GM18498 (cell line): ENCODE data around the gene TMEM221.

Source experiments
- ATAC-seq: cut with Tn5 transposase; IDR thresholded peaks from one replicate; pipeline ENCODE4 v1.9.1; 2021; ENCODE audit warnings: mild to moderate bottlenecking, moderate library complexity; ENCODE audit not compliant: unreplicated experiment

TMEM221 gene

GRCh38 chr19:17447704-17448130, 751 bp downstream of the TMEM221 start:
- no peak for ATAC-seq

GRCh38 chr19:17445526-17446165, 2.8 kb downstream of the TMEM221 start:
- no peak for ATAC-seq

GRCh38 chr19:17441241-17442021, 7.0 kb downstream of the TMEM221 start:
- ATAC-seq = no peak

GRCh38 chr19:17436874-17437267, 11.6 kb downstream of the TMEM221 start:
- no peak for ATAC-seq

DNA sequence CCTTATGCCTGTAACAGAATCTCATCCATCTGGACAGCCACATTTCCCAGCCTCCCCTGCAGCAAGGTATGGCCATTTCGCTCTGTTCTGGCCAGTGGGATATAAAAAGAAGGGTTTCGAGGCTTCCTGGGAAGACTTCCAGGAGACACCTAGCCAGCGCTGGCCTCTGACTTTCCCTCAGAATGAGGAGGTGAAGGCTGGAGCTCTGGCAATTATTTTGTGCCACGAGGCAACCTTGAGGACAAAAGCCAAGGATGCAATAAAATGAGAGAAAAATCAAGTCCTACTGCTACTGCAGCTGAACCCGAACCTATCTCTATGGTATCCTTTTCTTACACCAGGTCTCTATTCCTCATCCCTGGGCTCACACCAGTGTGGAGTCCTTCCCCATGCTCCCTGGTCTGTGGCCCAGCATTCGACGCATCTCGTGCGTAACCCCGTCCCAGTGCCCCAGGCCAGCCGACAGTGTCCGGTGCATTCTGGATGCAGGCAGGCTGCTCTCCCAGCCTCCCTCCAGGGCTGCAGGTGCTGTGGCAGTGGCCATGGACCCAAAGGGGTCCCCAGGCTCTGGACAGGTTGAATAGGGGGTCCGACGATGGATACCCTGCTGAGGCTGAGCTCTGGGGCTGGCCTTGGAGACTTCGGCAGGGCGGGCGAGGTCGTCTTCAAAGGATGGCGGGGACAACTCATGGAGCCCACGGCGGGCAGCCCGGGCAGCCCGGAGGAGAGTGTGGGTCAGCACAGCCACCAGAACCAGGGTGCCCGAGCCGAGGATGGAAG, 12.2 kb downstream of the TMEM221 start:
- no peak for ATAC-seq

GRCh38 chr19:17435218-17435617, 13.2 kb downstream of the TMEM221 start:
- ATAC-seq = no peak

DNA sequence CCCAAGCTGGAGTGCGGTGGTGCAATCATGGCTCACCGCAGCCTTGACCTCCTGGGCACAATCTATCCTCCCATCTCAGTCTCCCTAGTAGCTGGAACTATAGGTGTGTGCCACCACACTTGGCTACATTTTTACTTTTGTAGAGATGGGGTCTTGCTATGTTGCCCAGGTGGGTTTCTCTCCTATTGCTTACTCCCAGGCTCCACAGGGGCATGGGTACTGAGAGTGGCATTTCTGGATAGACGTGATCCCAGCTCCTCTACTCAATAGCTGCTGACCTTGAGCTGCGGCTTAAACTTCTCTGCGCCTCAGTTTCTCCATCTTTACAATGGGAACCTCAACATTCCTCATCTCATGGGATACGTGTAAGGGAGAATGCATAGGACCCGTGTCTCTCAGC, 17.1 kb downstream of the TMEM221 start:
- ATAC-seq = no peak

GRCh38 chr19:17429641-17430113, 18.8 kb downstream of the TMEM221 start:
- ATAC-seq = no peak

DNA sequence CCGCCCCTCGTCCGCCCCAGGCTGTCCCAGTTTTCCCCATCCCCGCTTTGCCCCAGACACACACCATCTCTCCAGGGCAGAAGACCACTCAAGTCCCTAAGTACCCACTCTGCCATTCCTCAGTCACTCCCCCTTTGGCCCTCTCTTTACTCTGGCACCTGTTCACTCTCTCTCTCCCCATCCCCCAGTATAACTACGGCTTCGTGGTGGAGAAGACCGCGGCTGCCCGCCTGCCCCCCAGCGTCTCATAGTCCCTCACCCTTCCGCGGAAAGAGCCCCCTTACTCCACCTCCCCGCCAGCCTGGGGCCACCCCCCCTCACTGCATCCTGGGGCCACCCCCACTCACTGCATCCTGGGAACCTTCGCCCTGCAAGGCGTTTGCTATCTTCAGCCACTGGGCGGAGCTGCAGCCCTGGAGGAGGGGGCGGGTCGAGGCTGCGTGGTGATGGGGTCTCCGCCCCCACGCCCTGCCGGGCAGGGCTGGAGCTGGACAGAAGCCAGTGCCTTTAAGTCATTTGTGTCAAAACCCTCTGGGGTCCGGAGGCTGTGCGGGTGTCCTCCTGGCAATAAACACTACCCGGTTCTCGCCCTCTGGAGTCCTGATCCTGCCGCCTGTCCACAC, 23.6 kb downstream of the TMEM221 start:
- ATAC-seq = no peak

GRCh38 chr19:17423429-17424208, 24.8 kb downstream of the TMEM221 start:
- ATAC-seq = no peak

DNA sequence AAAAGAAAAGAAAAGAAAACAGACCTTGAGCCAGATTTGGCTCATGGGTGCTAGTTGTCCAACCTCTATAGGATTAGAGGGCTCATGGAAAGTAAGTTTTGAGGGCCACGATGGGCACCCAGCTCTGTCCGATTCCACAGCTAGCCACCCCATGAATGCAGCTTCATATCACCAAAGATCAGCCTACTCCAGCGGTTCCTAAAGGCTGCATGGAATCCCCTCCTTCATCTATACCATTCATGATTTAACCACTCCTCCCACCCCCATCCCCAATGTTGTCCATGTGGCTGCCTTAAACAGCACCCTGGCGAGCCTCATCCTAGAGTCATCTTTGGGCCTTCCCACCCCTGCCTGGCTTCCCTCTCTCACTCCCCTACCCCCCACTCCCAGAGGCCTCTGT, 26.5 kb downstream of the TMEM221 start:
- ATAC-seq = no peak

GRCh38 chr19:17420475-17420924, 28.0 kb downstream of the TMEM221 start:
- ATAC-seq = peak; percentile 21

DNA sequence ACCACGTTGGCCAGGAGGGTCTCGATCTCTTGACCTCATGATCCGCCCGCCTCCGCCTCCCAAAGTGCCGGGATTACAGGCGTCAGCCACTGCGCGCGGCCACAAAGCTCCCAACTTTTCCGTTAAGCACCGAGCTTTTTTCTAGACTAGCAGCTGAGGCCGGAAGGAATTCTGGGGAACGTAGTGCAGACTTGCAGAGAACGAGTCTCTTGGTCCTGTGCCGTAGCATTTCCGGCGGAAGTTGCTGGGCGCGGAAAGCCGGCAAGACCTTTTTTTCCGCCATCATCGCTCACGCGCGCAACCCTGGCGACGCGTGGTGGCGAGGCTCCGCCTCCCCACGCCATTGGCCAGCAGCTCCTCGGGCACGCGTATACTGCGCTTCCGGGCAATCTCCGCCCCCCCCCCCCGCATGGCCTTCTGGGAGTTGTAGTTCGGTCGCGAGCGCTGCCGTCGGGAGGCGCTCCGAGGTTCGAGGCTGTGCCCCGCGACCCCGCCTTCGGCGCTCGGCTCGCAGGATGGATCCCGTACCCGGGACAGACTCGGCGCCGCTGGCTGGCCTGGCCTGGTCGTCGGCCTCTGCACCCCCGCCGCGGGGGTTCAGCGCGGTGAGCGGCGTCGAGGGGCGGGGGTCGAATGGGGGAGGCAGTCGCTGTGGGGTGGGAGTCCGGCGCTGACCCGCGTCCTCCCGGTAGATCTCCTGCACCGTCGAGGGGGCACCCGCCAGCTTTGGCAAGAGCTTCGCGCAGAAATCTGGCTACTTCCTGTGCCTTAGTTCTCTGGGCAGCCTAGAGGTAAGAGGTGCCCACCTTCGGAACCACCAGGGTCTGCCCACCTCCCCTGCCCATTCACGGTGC, 28.6 kb downstream of the TMEM221 start, which contains the start of gene MVB12A:
Gene MVB12A (plus strand): TSS at position 427 of the 854 bp plus-strand sequence. CDS start 89 bp downstream, at position 516.
- ATAC-seq = peak; percentile 94

GRCh38 chr19:17419154-17419620, 29.3 kb downstream of the TMEM221 start:
- no peak for ATAC-seq

DNA sequence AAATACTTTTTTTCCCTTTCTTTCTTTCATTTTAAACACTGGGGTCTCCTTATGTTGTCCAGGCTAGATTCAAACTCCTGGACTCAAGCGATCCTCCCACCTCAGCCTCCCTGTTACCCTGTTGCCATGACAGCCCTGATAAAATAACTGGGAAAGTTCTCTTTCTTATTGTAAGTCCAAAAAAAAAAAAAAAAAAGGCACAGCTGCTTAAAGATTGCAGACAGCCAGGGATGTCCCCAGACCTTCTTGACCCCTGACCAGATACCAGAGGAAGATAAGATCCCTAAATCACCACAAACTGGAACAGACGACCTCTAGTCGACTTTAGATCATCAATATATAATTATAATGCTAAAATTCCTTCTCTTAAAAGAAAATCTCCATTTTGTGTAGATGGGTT, 29.8 kb downstream of the TMEM221 start:
- no peak for ATAC-seq

GRCh38 chr19:17415121-17415520, 33.3 kb downstream of the TMEM221 start:
- ATAC-seq = no peak

DNA sequence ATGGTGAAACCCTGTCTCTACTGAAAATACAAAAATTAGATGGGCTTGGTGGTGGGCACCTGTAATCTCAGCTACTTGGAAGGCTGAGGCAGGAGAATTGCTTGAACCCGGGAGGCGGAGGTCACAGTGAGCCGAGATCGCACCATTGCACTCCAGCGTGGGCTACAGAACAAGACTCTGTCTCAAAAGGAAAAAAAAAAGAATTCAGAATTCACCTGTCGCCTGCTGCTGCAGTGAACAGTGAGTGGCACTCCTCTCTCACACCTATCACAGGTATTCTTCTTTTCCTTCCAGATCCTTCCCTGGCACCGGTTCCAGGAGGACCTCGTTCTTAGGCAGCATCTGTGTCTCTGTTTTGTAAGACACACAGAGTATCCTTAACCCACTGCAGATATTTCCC, 34.4 kb downstream of the TMEM221 start:
- ATAC-seq = no peak

- ATAC-seq = no peak
These were observed 36.7 kb downstream of the TMEM221 start for GRCh38 chr19:17411801-17412200.

DNA sequence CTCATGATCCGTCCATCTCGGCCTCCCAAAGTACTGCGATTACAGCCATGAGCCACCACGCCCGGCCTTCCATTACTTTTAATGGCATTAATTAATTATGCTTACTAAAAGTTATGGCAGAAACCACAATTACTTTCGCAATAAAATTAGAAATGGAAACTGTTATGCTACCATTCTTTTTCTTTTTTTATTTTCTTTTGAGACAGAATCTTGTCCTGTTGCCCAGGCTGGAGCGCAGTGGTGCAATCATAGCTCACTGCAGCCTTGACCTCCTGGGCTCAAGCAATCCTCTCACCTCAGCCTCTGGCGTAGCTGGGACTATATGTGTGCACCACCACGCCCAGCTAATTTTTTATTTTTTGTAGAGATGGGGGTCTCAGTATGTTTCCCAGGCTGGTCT, 38.5 kb downstream of the TMEM221 start:
- no peak for ATAC-seq
